Limb (tissue), 2 donors: ENCODE measurements around the gene YY2.
"Not testable (repeated sequence)": the region's sequence is repeated elsewhere in the genome, so short reads cannot be mapped to it uniquely, and the experiment has no call there.

Source experiments
- DNase-seq, 2 donors: peaks; one replicate each; pipeline ENCODE4 v3.0.0-alpha.2; 2016; ENCODE audit errors: extremely low spot score in 2 of 2

YY2 gene

GRCh38 chrX:21855937-21856415, at the start of gene YY2:
YY2 (plus strand) TSS chrX:21855987; CDS start chrX:21856485, 498 bp downstream.
- no peak for DNase-seq

- DNase-seq, result no peak
Measured at GRCh38 chrX:21806691-21807090, 49.1 kb upstream of the YY2 start.

- no peak for DNase-seq
Measured at GRCh38 chrX:21811832-21812231, 44.0 kb upstream of the YY2 start.

GRCh38 chrX:21812628-21813027, 43.2 kb upstream of the YY2 start:
- DNase-seq, result no peak

- no peak for DNase-seq
Measured at GRCh38 chrX:21813612-21814368, 42.0 kb upstream of the YY2 start.

GRCh38 chrX:21816136-21816535, 39.7 kb upstream of the YY2 start:
- DNase-seq, result no peak

- DNase-seq, result not testable (repeated sequence)
Measured at GRCh38 chrX:21820170-21820569, 35.6 kb upstream of the YY2 start.

GRCh38 chrX:21821875-21822274, 33.9 kb upstream of the YY2 start:
- no peak for DNase-seq

GRCh38 chrX:21831496-21831895, 24.3 kb upstream of the YY2 start:
- DNase-seq, result no peak

- no peak for DNase-seq
Measured at GRCh38 chrX:21837056-21837455, 18.7 kb upstream of the YY2 start.

GRCh38 chrX:21838937-21839333, 16.9 kb upstream of the YY2 start:
- DNase-seq, result peak in 1 of 2 donors; percentile 17

- DNase-seq, result peak; percentile 72 to 91
Measured at GRCh38 chrX:21839334-21840192, 16.2 kb upstream of the YY2 start, which contains the start of gene MBTPS2. MBTPS2 (plus strand) TSS chrX:21839617; CDS start chrX:21839735, 118 bp downstream.

- no peak for DNase-seq
Measured at GRCh38 chrX:21840193-21840545, 15.6 kb upstream of the YY2 start.

GRCh38 chrX:21843179-21843578, 12.6 kb upstream of the YY2 start:
- no peak for DNase-seq

GRCh38 chrX:21845096-21845495, 10.7 kb upstream of the YY2 start:
- DNase-seq, result no peak

GRCh38 chrX:21847342-21847741, 8.4 kb upstream of the YY2 start:
- peak in 1 of 2 donors; percentile 9 for DNase-seq

- no peak for DNase-seq
Measured at GRCh38 chrX:21853578-21853977, 2.2 kb upstream of the YY2 start.

GRCh38 chrX:21856504-21856903, 717 bp downstream of the YY2 start:
- DNase-seq, result no peak

- no peak for DNase-seq
Measured at GRCh38 chrX:21863241-21863640, 7.5 kb downstream of the YY2 start.

GRCh38 chrX:21865436-21865835, 9.6 kb downstream of the YY2 start:
- no peak for DNase-seq

- no peak for DNase-seq
Measured at GRCh38 chrX:21870494-21870893, 14.7 kb downstream of the YY2 start.

GRCh38 chrX:21873063-21873775, 17.4 kb downstream of the YY2 start:
- DNase-seq, result no peak
